ENCODE data around the gene STIM1.
"Not testable (repeated sequence)": the region's sequence is repeated elsewhere in the genome, so short reads cannot be mapped to it uniquely, and the experiment has no call there.

The STIM1 gene

DNA sequence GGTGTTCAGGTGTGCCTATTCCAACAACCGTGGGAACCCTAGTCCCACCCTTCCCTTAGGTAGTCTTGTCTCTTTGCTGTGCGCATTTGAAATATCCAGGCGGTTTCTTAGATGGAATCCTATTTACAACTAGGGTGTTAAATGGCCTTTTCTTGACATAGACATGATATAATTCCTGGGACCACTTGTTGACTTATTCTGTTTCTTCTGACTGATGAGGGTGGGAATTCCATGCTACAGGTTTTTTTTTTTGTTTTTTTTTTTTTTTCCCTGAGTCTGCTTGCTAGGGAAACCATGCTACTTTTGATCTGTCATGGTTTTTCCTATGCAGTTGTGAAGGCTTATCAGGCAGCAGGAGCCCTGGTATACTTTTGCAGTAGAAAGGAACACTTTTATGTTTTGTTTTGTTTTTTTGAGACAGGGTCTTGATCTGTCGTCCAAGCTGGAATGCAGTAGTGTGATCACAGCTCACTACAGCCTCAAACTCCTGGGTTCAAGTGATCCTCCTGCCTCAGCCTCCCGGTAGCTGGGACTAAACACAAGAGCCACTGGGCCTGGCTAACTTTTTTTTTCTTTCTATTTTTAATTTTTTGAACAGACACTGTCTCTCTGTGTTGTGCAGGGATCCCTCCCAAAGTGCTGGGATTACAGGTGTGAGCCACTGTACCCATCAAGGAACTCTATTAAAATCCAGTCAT is 1.5 kb downstream of the STIM1 start:
- no peak for FAIRE-seq

DNA sequence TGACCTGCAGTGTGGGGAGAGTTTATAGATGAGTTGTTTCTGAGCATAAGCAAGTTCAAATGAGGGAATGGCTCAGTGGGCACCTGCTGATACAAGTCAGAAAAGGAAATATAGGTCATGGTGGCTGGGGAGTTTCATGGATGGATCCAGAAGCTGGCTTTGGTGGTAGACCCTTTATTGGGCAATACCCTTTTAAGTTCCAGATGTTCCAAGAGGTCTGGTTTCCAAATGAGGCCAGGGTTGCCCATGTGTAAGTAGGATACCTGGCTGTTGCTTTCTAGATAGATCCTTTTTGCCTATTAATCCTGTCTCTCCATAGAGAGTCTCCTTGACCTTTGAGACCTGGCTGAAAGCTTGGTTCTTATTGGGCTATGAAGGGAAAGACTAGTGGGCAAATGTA is 2.2 kb downstream of the STIM1 start:
- no peak for FAIRE-seq

DNA sequence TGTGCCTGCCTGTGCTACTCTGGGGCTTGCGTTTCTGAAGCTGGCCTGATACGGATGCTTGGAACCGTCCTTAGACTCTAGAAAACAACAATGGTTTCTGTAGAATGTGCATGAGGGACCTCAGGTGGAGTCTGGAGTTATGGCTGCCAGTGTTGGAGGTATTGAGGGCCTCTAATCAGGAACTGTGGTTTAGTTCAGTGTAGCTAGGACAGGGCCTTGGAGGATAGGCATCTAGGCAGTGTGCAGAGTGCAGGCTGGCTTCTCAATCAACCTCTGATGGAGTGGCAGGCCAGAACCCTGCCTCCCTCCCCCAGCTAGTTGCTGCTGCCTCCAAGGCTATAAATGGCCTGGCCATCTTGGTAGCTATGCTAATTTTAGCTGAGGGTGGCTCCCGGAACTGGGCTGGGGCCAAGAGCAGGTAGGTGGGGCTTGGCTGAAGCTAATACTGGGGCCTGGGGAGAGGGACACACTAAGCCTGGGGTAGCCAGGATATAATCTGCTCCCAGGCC is 4.0 kb downstream of the STIM1 start:
- FAIRE-seq, result no peak

DNA sequence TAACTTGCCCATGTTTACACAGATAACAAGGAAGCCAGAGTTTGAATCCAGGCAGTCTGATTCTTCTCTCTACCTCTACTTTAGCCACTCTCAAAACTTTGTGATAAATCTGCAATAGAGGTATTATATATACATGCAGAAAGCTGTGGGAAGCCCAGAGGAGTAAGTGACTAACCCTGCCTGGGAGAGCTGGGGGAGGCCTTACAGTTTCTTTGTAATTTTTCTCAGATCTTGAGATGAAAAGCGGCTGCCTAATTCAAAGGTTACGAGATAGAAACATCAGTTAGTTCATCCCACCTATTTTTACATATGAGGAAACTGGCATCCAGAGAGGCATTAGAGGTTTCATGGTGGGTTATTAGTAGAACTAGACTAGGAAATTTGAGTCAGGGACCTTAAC is 4.9 kb downstream of the STIM1 start:
- FAIRE-seq, result no peak

DNA sequence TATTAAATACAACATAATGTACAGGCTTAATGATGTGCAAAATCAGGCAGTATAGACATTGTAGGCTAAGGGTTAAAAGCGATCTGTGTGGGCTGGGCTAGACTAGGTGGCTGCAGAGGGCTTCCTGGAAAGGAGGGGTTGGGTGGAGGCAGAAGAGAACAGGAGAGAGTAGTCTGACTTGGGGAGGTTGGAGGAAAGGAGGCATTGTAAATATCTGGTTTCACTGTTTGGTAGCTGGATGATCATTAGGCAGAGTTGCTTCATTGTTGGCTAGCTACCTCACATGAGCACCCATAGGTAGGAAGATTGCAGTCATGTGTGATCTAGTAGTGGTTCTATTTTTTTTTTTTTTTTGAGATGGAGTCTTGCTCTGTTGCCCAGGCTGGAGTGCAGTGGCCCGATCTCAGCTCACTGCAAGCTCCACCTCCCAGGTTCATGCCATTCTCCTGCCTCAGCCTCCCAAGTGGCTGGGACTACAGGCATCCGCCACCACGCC is 5.5 kb downstream of the STIM1 start:
- FAIRE-seq, result not testable (repeated sequence)

DNA sequence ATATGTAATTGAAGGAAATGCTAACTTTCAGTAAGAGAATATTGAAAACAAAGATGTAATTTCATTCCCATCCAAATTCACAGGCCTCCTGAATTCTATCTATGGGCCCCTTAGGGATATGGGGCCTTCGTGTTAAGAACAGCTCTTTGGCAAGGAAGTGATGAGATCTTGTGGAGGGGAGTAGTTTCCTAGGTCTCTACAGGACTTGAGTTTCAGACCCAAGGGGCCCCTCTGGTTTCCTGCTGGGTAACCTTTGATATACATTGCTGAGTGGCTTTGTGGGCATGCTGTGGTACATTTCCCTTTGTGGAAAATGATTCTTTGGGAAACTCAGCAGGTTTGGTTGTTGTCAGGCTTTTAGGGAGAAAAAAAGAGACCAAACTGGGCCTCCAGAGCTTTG is 6.2 kb downstream of the STIM1 start:
- FAIRE-seq, result no peak

GRCh38 chr11:3865388-3866193 is 10.1 kb downstream of the STIM1 start:
- FAIRE-seq, result no peak

DNA sequence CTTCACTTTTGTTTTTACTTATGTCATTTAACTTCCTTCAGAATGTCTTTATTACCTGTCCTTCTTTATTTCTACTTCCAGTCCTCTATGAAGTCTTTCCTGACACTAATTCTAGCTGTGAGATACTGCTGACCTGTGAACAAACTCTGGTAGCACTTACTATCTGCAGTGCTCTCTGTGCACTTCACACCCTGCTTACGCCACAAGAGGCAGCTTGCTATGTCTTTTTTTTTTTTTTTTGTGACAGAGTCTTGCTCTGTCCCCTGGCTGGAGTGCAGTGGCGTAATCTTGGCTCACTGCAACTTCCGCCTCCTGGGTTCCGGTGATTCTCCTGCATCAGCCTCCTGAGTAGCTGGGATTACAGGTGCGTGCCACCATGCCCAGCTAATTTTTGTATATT is 10.7 kb downstream of the STIM1 start:
- no peak for FAIRE-seq

- no peak for FAIRE-seq
Measured at GRCh38 chr11:3866836-3867208, 11.4 kb downstream of the STIM1 start.

- no peak for FAIRE-seq
Measured at GRCh38 chr11:3867209-3868091, 12.0 kb downstream of the STIM1 start.

DNA sequence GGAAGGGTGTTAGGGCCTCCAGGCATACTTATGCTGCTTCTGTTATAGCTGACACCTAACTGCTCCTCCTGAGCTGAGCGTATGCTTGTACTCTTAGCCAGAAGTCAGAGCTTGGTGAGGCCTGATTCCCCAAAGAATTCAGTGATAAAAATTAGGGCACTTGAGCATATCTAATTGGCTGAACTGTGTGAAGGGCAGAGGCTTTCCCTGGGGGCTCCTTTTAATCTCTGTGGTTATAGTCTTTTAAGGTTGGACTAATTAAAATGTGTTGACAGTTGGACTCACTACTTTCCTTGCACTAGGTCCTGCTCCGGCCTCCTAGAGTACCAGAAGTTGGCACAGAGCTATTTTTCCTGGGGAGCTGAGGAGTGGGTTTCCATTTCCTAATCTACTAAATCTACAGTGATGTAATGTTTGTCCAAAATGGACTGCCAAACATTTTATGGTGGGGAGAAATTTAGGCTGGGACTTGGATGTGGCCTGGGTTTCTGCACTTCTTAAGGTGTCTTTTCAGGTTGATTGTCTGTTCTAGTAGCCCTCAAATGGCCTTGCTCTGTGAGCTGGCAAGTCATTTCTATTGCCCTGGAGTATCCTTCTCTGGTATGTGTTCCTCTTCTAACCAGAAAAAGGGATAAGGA is 18.4 kb downstream of the STIM1 start:
- FAIRE-seq, result no peak

DNA sequence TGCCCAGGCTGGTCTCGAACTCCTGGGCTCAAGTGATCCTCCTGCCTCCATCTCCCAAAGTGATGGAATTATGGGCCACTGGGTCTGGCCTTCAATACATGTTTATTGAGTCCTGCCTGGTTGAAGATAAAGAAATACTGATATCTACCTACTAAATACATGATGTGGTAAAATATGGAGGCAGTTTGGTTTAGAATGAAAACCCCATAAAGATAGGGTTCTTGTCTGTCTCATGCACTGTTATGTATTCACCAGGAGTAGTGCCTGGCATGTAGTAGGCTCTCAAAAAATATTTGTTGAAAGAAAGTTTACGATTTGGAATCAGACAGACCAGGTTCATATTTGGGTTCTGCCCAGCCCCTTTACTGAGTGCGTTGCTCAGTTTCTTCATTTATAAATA is 21.1 kb downstream of the STIM1 start:
- no peak for FAIRE-seq

DNA sequence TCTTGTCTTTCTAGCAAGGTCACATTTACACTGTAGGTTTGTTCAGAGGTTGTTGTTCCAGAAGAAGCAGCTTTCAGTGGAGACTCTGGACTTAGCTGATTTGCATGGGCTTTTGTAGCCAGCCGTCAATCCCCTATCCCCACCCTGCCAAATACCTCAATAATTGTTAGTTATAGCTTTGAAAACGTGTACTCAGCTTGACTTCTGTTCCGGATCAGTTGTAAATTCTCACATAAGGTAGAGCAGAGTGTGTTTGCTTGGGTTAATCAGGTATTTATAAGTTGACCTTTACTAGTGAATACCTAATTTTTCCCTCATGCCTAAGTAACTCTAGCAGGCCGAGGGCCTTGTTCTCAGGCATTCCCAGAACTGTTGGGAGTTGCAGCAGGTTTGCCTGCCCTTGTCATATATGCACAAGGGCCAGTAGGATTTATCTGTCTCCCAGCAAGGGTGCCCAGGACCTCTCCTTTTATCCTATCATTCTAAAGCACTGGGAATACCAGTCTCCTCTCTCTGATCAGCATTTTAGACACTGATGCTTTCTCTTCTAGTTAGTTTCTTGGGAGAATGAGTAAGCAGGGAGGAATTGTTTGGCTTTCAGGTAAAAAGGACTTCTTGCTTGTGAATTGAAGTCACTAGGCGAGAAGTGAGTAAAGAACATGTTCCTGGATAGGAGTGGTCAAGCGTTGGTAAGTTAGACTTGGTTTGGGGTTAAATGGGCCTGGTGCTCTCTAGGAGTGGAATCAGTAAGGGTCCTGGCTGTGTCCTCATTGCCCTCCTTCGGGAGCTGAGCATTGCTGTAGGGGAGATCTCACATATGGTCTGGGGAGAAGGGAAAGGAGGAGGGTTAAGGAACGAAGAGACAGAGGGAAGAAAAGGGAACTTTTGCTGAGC is 22.1 kb downstream of the STIM1 start:
- FAIRE-seq, result no peak

- no peak for FAIRE-seq
Measured at GRCh38 chr11:3878258-3878584, 22.8 kb downstream of the STIM1 start.

DNA sequence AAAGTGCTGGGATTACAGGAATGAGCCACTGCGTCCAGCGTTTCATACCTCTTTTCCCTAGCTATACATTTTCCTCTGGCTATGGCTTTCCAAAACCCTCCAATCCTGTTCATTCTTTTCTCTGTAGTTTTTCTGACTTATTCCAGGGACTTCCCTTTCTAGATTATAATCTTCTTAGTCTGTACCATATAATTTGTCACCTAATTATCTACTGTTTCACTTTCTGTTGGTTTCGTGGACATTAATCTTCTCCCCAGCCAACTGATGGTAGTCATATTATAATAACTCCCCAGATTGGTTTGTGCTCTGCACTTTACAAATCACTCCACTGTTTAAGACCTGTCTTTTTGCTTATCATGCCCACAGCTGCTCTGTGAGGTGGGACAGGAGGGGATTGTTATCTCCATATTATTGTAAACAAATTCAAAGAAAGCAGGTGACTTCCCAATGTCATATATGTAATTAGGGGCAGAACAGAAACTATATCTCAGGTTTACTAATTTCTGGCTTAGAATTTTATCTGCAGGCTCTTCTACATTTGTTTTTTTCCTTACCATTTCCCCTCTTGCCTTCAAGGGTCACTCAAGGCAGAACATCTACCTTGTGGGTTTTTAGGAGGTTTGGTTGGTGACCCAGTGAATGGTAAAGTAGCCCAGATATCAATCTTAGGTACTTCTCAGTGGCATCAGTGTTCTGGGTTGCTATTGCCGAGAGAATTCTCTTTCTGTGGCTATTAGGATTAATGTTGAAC is 23.9 kb downstream of the STIM1 start:
- FAIRE-seq, result no peak

- no peak for FAIRE-seq
Measured at GRCh38 chr11:3879967-3880542, 24.6 kb downstream of the STIM1 start.

GRCh38 chr11:3880724-3881123 is 25.3 kb downstream of the STIM1 start:
- no peak for FAIRE-seq

DNA sequence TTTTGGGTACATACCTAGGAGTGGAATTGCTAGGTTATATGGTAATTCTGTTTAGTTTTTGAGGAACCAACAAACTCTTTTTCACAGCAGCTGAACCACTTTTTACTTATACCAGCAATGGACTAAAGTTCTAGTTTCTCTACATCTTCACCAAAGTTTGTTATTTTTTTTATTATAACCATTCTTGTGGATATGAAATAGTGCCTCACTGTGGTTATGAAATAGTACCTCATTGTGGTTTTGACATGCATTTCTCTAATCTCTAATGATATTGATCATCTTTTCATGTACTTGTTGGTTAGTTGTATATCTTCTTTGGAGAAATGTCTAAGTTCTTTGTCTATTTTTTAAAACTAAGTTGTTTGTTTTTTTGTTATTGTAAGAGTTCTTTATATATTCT is 27.2 kb downstream of the STIM1 start:
- no peak for FAIRE-seq

DNA sequence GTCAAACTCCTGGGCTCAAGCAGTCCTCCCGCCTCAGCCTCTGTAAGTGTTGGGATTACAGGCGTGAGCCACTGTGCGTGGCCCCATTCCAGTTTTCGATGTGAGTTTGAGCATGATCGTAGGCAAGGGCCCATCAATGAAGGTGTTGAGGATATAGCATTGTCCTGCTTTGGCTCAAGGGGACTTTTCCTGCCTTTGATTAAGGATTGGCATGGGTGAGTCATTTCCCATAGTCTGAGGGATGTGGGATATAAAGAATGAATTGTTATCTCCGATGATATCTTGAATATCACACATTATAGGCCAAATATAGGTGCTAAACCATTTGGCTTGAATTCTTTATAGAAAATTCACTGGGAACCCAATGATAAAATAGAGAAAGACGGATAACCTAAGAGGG is 30.4 kb downstream of the STIM1 start:
- no peak for FAIRE-seq

DNA sequence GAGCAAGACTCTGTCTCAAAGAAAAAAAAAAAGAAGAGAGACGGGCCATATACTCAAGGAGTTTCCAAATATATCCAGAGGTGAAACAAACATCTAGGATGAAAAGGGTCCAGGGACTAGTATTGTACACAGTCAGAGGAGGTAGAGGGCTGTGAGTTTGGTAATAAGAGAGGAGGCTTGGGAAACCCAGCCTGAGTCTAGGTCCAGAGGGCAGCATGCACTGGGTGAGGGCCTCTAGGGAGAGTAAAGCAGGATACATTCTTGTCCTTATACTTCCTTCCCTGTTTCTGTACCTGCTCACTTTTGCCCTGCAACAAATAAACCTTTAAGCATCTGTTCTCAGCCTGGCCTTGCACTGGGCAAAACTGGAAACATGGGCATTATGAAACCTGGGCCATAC is 31.5 kb downstream of the STIM1 start:
- no peak for FAIRE-seq

GRCh38 chr11:3888876-3889275 is 33.4 kb downstream of the STIM1 start:
- FAIRE-seq, result no peak
